Liver (tissue), 9 donors: ENCODE data around the gene OLFML2B. TPM values are rescaled to one million over a fixed set of nuclear protein-coding genes. Genes with fewer than 3 reads are reported as not detected.

Experiments
- DNase-seq: peaks from one replicate; pipeline ENCODE4 v3.0.0-alpha.2; 2017; ENCODE audit warnings: low spot score
- H3K27ac ChIP-seq, 2 donors: one replicate each; pipeline ENCODE4 v1.7.0; 2013; ENCODE audit warnings: inconsistent platforms in 2 of 2, low read length in 2 of 2, control low read depth in 1 of 2, low read depth in 1 of 2, mild to moderate bottlenecking in 1 of 2
- H3K27me3 ChIP-seq, 4 donors: one replicate each; pipeline versions ENCODE4 v1.6.1 to v1.7.0; 2013; ENCODE audit warnings: low read length in 3 of 4, inconsistent platforms in 1 of 4, mild to moderate bottlenecking in 1 of 4, moderate library complexity in 1 of 4; ENCODE audit not compliant: control insufficient read depth in 4 of 4, insufficient read depth in 4 of 4
- H3K36me3 ChIP-seq, 4 donors: one replicate each; pipeline versions ENCODE4 v1.6.1 to v1.7.0; 2013; ENCODE audit warnings: low read length in 3 of 4, mild to moderate bottlenecking in 3 of 4, low read depth in 1 of 4, moderate library complexity in 1 of 4; ENCODE audit not compliant: control insufficient read depth in 4 of 4, insufficient read depth in 3 of 4
- H3K4me1 ChIP-seq, 4 donors: one replicate each; pipeline versions ENCODE4 v1.6.1 to v1.7.0; 2013; ENCODE audit warnings: low read length in 3 of 4, mild to moderate bottlenecking in 3 of 4, moderate library complexity in 1 of 4; ENCODE audit not compliant: control insufficient read depth in 4 of 4, insufficient read depth in 4 of 4
- H3K4me3 ChIP-seq, 3 donors: one replicate each; pipeline versions ENCODE4 v1.6.1 to v1.7.0; 2013; ENCODE audit warnings: low read length in 3 of 3, control low read depth in 1 of 3, low read depth in 1 of 3, mild to moderate bottlenecking in 1 of 3
- H3K9ac ChIP-seq, 2 donors: one replicate each; pipeline ENCODE4 v1.7.0; 2013; ENCODE audit warnings: low read length in 2 of 2, mild to moderate bottlenecking in 2 of 2, moderate library complexity in 2 of 2, control low read depth in 1 of 2, low read depth in 1 of 2
- H3K9me3 ChIP-seq, 4 donors: one replicate each; pipeline versions ENCODE4 v1.6.1 to v1.7.0; 2013; ENCODE audit warnings: low read length in 3 of 4; ENCODE audit not compliant: control insufficient read depth in 4 of 4
- ATF3 ChIP-seq: IDR thresholded peaks from 2 replicates; pipeline ENCODE4 v1.6.1; 2016; ENCODE audit warnings: antibody characterized with exemption
- CTCF ChIP-seq: fragments of 150-350 bp; IDR thresholded peaks from 2 replicates; pipeline ENCODE4 v1.5.1; 2017; ENCODE audit warnings: improper control_type of control experiment, low read depth, low read length; ENCODE audit not compliant: missing input control
- EGR1 ChIP-seq, 2 donors: IDR thresholded peaks; 2 replicates each; pipeline ENCODE4 v1.6.1; 2016 to 2018; ENCODE audit warnings: antibody characterized with exemption in 2 of 2, low read depth in 2 of 2
- FOXA1 ChIP-seq: IDR thresholded peaks from 2 replicates; pipeline ENCODE4 v1.6.1; 2016; ENCODE audit warnings: antibody characterized with exemption
- FOXA2 ChIP-seq: IDR thresholded peaks from 2 replicates; pipeline ENCODE4 v1.6.1; 2016; ENCODE audit warnings: antibody characterized with exemption
- GABPA ChIP-seq, 2 donors: IDR thresholded peaks in 1 of 2; conservative IDR thresholded peaks in 1 of 2; 2 replicates each; pipeline ENCODE4 v1.6.1; 2016; ENCODE audit warnings: antibody characterized with exemption in 2 of 2, mild to moderate bottlenecking in 1 of 2, moderate library complexity in 1 of 2
- HNF4A ChIP-seq, 2 donors: conservative IDR thresholded peaks; 2 replicates each; pipeline ENCODE4 v1.6.1; 2016; ENCODE audit warnings: antibody characterized with exemption in 2 of 2, mild to moderate bottlenecking in 2 of 2
- HNF4G ChIP-seq: IDR thresholded peaks from 2 replicates; pipeline ENCODE4 v1.6.1; 2016; ENCODE audit warnings: antibody characterized with exemption
- JUND ChIP-seq, 2 donors: IDR thresholded peaks; 2 replicates each; pipeline ENCODE4 v1.6.1; 2016; ENCODE audit warnings: antibody characterized with exemption in 2 of 2
- MAX ChIP-seq: IDR thresholded peaks from 2 replicates; pipeline ENCODE4 v1.6.1; 2016; ENCODE audit warnings: antibody characterized with exemption
- NR2F2 ChIP-seq: IDR thresholded peaks from 2 replicates; pipeline ENCODE4 v1.6.1; 2016; ENCODE audit warnings: antibody characterized with exemption
- RAD21 ChIP-seq, 2 donors: IDR thresholded peaks; 2 replicates each; pipeline ENCODE4 v1.6.1; 2016; ENCODE audit warnings: antibody characterized with exemption in 2 of 2, mild to moderate bottlenecking in 2 of 2
- REST ChIP-seq: IDR thresholded peaks from 2 replicates; pipeline ENCODE4 v1.6.1; 2016; ENCODE audit warnings: antibody characterized with exemption, mild to moderate bottlenecking
- RXRA ChIP-seq, 2 donors: IDR thresholded peaks; 2 replicates each; pipeline ENCODE4 v1.6.1; 2017 to 2018; ENCODE audit warnings: antibody characterized with exemption in 2 of 2, mild to moderate bottlenecking in 1 of 2
- SP1 ChIP-seq: IDR thresholded peaks from 2 replicates; pipeline ENCODE4 v1.6.1; 2018; ENCODE audit warnings: antibody characterized with exemption, mild to moderate bottlenecking
- TAF1 ChIP-seq: conservative IDR thresholded peaks from 2 replicates; pipeline ENCODE4 v1.6.1; 2016; ENCODE audit warnings: antibody characterized with exemption, mild to moderate bottlenecking
- YY1 ChIP-seq: IDR thresholded peaks from 2 replicates; pipeline ENCODE4 v1.6.1; 2016; ENCODE audit warnings: antibody characterized with exemption, mild to moderate bottlenecking
- ZBTB33 ChIP-seq: IDR thresholded peaks from 2 replicates; pipeline ENCODE4 v1.6.1; 2016; ENCODE audit warnings: antibody characterized with exemption
- WGBS: extraction: QIAGEN DNeasy Blood & Tissue Kit; methylation state at CpG from one replicate; pipeline ENCODE4 v1.1.7; 2013; 5-methylcytosine and 5-hydroxymethylcytosine counted together
- polyA plus RNA-seq, 2 donors: library from polyadenylated mRNA; stranded (reverse) in 1 of 2; unstranded in 1 of 2; fragments of 200-250 nt in 1 of 2; fragments of >200 nt in 1 of 2; fragmentation: Nextera tagmentation in 1 of 2; extraction: Ambion mirVana in 1 of 2; gene quantifications; one replicate each; pipeline versions ENCODE4 v1.2.1 to v1.2.3, GENCODE V29; 2013 to 2015
- total RNA-seq, 2 donors: library from RNA; depleted of rRNA; stranded (reverse); fragments of >200 nt; gene quantifications; one replicate each; pipeline ENCODE4 v1.2.3, GENCODE V29; 2014
- donor health status: healthy.
- donor health status: healthy.
- donor health status: healthy.
- donor health status: healthy.
- donor health status: healthy.

The OLFML2B gene
- total and polyA plus RNA-seq, 4 donors: 0.54 to 0.84 (median 0.74) TPM

- no peak for TF ChIP-seq ZBTB33
- TF ChIP-seq JUND (IDR thresholded peaks at IDR 0.05): no peak
- no peak for TF ChIP-seq RXRA (IDR thresholded peaks at IDR 0.05)
- TF ChIP-seq MAX: no peak
- TF ChIP-seq HNF4A (conservative IDR thresholded peaks at IDR 0.05): no peak
- TF ChIP-seq REST: no peak
- no peak for TF ChIP-seq NR2F2
- TF ChIP-seq GABPA (IDR thresholded peaks at IDR 0.05 in 1 of 2, conservative IDR thresholded peaks at IDR 0.05 in 1 of 2): no peak
- no peak for TF ChIP-seq HNF4G
- TF ChIP-seq RAD21 (IDR thresholded peaks at IDR 0.05): no peak
- TF ChIP-seq YY1: no peak
- TF ChIP-seq EGR1 (IDR thresholded peaks at IDR 0.05; ENCODE audit: low read depth in 2 of 2): no peak
- no peak for TF ChIP-seq CTCF
- TF ChIP-seq ATF3: no peak
- no peak for TF ChIP-seq FOXA2
- TF ChIP-seq TAF1: no peak
- TF ChIP-seq FOXA1: no peak
- no peak for DNase-seq
- Histone ChIP-seq H3K4me1 (no peaks in the 10 kb centered on the region), H3K36me3 (no peaks in the 10 kb centered on the region), H3K27me3 (no peaks in the 10 kb centered on the region), H3K27ac (no peak overlapping the region), H3K9ac (no peak overlapping the region), H3K4me3 (no peak overlapping the region), H3K9me3 (no peaks in the 10 kb centered on the region)
- 61% methylated on average over 1 of the region's 1 CpG for WGBS
These were observed 23.3 kb upstream of the OLFML2B start for GRCh38 chr1:162046921-162047320.

GRCh38 chr1:162042361-162042760 lies 18.7 kb upstream of the OLFML2B start:
- no peak for TF ChIP-seq EGR1 (IDR thresholded peaks at IDR 0.05; ENCODE audit: low read depth in 2 of 2)
- no peak for TF ChIP-seq MAX
- TF ChIP-seq REST: no peak
- TF ChIP-seq RXRA (IDR thresholded peaks at IDR 0.05): no peak
- TF ChIP-seq ATF3: no peak
- TF ChIP-seq HNF4G: no peak
- TF ChIP-seq YY1: no peak
- no peak for TF ChIP-seq HNF4A (conservative IDR thresholded peaks at IDR 0.05)
- no peak for TF ChIP-seq SP1
- no peak for TF ChIP-seq ZBTB33
- Histone ChIP-seq H3K9ac (no peak overlapping the region), H3K4me1 (no peaks in the 10 kb centered on the region), H3K27ac (no peak overlapping the region), H3K4me3 (no peak overlapping the region), H3K36me3 (no peaks in the 10 kb centered on the region), H3K27me3 (no peaks in the 10 kb centered on the region), H3K9me3 (no peaks in the 10 kb centered on the region)
- 70% methylated on average over 1 of the region's 1 CpG for WGBS
- DNase-seq: no peak
